Central memory CD8-positive, alpha-beta T cell (primary cell): ENCODE data around the gene COL16A1.

Experiments
- ATAC-seq: fragments of 150-1000 bp; cut with Tn5 transposase; replicated peaks from 2 replicates; pipeline ENCODE4 v1.10.0; 2022; ENCODE audit warnings: mild to moderate bottlenecking, moderate FRiP score, moderate number of reproducible peaks; ENCODE audit not compliant: poor library complexity, severe bottlenecking; ENCODE audit errors: extremely low read depth
- DNase-seq, 2 donors: peaks; one replicate each; pipeline ENCODE4 v3.0.0; 2021; ENCODE audit warnings: low spot score in 2 of 2
- H3K27ac Mint-ChIP-seq: one replicate; pipeline ENCODE4 v1.8.0; 2022; ENCODE audit warnings: low read depth, mild to moderate bottlenecking, moderate library complexity, mixed read lengths
- H3K27me3 Mint-ChIP-seq: one replicate; pipeline ENCODE4 v1.8.0; 2022; ENCODE audit warnings: mixed read lengths
- H3K36me3 Mint-ChIP-seq: one replicate; pipeline ENCODE4 v1.8.0; 2022; ENCODE audit warnings: mild to moderate bottlenecking, moderate library complexity, mixed read lengths; ENCODE audit not compliant: insufficient read depth
- H3K4me1 Mint-ChIP-seq: one replicate; pipeline ENCODE4 v1.8.0; 2022; ENCODE audit warnings: mixed read lengths
- H3K4me3 Mint-ChIP-seq: one replicate; pipeline ENCODE4 v1.8.0; 2022; ENCODE audit warnings: mild to moderate bottlenecking, moderate library complexity, mixed read lengths
- H3K9me3 Mint-ChIP-seq: one replicate; pipeline ENCODE4 v1.8.0; 2022; ENCODE audit warnings: mixed read lengths

COL16A1 gene

DNA sequence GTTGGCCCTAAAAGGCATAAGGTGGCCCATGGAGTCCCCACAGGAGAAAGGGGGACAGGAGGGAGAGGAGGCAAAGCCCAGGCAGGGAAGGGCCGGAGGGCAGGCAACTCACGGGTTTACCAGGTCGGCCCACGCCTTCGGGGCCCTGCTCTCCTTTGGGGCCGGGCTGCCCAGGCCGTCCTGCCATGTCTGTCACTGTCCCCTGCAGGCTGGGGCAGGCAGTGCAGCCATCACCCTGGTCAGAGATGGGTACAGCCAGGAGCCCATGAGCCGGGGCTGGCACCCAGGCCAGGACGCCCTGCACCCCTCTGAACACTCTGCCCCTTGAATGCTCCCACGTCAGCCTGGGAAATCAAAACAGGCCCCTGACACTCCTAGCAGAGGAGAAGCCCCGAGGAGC, 19.8 kb downstream of the COL16A1 start:
- Mint-ChIP-seq H3K4me1 (no peaks in the 10 kb centered on the region), H3K27ac (no peak overlapping the region), H3K36me3 (no peaks in the 10 kb centered on the region), H3K27me3 (peaks cover 52% of the 10 kb centered on the region), H3K9me3 (no peaks in the 10 kb centered on the region), H3K4me3 (no peak overlapping the region)
- ATAC-seq (no peak), DNase-seq (no peak)

DNA sequence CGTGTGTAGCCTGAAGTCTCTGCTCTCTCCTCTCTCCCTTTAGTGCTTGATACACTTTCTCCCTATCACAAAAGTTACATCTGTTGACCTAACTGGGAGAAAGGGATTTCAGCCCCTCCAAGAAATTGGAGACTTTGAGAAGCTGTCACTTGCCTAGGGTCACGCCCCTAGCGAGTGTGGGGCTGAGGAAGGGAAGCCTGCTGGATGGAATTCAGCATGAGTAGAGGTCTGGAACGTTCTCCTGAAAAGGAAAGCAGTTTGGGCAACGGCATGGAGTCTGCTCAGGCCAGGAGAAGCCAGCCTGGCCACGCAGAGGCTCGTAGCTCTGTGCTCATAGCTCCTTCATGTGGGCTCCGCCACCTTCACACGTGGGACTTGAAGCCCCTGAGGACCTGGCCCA, 22.4 kb downstream of the COL16A1 start:
- Mint-ChIP-seq H3K4me1 (no peaks in the 10 kb centered on the region), H3K27me3 (peaks cover 38% of the 10 kb centered on the region), H3K4me3 (no peak overlapping the region), H3K36me3 (no peaks in the 10 kb centered on the region), H3K9me3 (no peaks in the 10 kb centered on the region), H3K27ac (no peak overlapping the region)
- no peak for DNase-seq
- ATAC-seq = no peak

DNA sequence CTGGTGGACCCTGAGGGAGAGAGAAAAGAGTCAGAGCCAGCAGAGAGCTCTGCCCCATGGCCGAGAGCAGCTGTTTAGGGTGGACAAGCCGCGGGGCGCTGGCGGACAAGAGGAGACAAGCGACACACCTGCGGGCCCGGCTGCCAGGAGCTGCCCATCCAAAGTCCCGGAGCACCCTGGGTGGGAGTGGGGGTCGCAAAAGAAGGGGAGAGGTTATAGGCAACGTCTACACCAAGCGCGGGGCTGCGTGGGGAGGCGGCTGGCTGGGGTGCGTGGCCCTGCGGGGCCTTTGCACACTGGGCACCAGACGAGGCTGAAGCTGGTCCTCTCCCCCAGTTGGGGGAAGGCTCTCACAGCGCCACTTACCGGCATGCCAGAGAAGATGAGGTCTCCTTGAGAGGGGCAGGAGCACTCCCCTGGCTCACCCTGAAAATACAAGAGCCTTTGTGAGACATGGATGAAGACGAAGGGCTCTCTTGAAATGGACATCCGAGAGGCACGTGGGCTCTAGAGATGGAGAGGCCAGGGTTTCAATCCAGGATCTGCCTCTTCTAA, 24.1 kb downstream of the COL16A1 start:
- DNase-seq = no peak
- Mint-ChIP-seq H3K36me3 (peaks cover 2% of the 10 kb centered on the region), H3K4me1 (no peaks in the 10 kb centered on the region), H3K27ac (no peak overlapping the region), H3K27me3 (peaks cover 34% of the 10 kb centered on the region), H3K9me3 (no peaks in the 10 kb centered on the region), H3K4me3 (no peak overlapping the region)
- no peak for ATAC-seq

DNA sequence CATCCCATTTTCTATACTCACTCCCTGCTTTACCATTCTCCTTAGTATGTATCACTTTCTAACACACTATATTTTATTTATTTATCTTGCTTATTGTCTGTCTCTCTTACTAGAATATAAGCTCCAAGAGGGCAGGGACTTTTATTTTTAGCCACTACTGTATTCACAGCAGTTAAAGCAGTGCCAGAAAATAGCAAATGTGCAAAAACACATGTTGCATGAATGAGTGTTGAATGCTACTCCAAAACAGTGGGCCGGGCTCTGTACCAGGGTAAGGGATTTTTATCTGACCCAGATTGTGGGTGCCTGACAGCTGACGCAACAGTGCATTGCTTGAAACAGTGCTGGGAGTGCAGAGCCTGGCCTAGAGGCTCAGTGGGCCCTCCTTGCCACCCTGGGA, 24.7 kb downstream of the COL16A1 start:
- Mint-ChIP-seq H3K27me3 (peaks cover 31% of the 10 kb centered on the region), H3K9me3 (no peaks in the 10 kb centered on the region)

DNA sequence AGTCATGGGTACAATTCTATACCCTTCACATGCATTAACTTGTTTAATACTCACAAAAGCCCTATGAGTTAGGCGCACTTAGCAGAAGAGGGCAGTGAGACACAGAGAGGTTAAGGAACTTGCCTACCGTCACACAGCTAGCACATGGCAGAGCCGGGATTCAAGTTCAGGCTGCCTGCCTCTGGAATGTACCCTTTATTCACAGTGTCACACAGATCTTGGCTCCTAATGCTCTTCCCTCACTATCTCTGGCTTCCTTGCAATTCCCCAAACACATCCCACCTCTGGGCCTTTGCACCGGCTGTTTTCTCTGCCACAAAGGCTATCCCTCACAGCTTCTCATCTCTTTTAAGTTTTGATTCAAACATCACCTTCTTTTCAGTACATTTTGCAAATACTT, 25.1 kb downstream of the COL16A1 start:
- peaks cover 2% of the 10 kb centered on the region for H3K36me3 Mint-ChIP-seq
- no peak for DNase-seq
- no peaks in the 10 kb centered on the region for H3K4me1 Mint-ChIP-seq
- H3K4me3 Mint-ChIP-seq = no peak overlapping the region
- H3K9me3 Mint-ChIP-seq = no peaks in the 10 kb centered on the region
- H3K27me3 Mint-ChIP-seq = peaks cover 27% of the 10 kb centered on the region
- no peak overlapping the region for H3K27ac Mint-ChIP-seq
- no peak for ATAC-seq

More for the DNA sequence above, 24.7 kb downstream of the COL16A1 start:
- DNase-seq = no peak
- Mint-ChIP-seq H3K4me3 (no peak overlapping the region), H3K36me3 (peaks cover 2% of the 10 kb centered on the region), H3K4me1 (no peaks in the 10 kb centered on the region), H3K27ac (no peak overlapping the region)
- ATAC-seq = no peak

DNA sequence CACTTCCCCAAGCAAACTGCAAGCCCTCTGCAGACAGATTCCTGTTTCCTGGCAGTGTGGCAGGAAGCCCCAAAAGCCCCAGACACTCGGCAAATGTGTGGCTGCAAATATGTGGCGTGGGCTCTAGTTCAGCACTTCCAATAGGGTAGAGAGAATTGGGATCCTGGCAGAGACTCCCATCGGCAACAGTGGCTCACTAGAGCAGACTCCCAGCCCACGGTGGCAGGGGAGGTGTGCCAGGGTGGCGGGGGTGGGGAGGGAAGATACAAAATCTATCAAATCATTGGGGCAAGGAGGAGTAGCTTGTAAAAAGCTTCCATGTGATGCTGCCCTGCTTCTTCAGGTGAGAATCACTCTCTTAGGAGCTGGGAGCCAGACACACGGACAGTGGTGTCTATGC, 25.9 kb downstream of the COL16A1 start:
- H3K4me1 Mint-ChIP-seq = no peaks in the 10 kb centered on the region
- no peak for ATAC-seq
- no peak for DNase-seq
- H3K27ac Mint-ChIP-seq = no peak overlapping the region
- H3K36me3 Mint-ChIP-seq = peaks cover 2% of the 10 kb centered on the region
- no peak overlapping the region for H3K4me3 Mint-ChIP-seq
- no peaks in the 10 kb centered on the region for H3K9me3 Mint-ChIP-seq
- peaks cover 26% of the 10 kb centered on the region for H3K27me3 Mint-ChIP-seq

DNA sequence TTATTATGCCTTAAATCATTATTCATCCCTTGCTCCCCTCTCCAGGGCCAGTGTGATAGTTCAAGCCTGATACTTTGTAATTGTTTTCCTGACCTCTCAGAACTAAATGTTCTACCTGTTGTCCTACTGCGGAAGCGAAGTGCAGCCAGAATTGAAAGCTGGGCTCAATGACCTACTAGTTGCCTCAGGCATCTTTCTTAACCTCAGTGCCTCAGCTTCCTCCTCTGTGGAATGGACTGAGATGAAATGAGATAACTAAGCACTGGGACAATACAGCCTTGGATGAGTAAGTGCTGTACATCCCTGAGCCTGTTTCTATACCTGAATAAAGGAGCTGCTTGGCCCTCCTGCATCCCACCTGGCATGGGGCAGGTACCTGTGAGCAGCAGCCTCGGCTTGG, 26.4 kb downstream of the COL16A1 start:
- Mint-ChIP-seq H3K27me3 (peaks cover 26% of the 10 kb centered on the region), H3K27ac (no peak overlapping the region), H3K4me1 (no peaks in the 10 kb centered on the region), H3K36me3 (peaks cover 2% of the 10 kb centered on the region), H3K9me3 (no peaks in the 10 kb centered on the region), H3K4me3 (no peak overlapping the region)
- DNase-seq (no peak), ATAC-seq (no peak)

DNA sequence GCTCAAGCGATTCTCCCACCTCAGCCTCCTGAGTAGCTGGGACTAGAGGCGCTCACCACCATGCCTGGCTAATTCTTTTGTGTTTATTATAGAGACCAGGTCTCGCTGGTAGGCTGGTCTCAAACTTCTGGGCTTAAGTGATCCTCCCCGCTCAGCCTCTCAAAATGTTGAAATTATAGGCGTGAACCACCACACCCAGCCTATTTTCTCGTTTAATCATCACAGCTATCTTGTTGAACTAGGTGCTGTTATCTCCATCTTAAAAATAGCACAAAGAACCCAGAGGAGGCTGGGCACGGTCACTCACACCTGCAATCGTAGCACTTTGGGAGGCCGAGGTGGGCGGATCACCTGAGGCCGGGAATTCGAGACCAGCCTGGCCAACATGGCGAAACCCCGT, 28.1 kb downstream of the COL16A1 start:
- DNase-seq (no peak), ATAC-seq (no peak)
- no peak overlapping the region for H3K4me3 Mint-ChIP-seq
- H3K27ac Mint-ChIP-seq = no peak overlapping the region
- H3K36me3 Mint-ChIP-seq = peaks cover 2% of the 10 kb centered on the region
- H3K4me1 Mint-ChIP-seq = no peaks in the 10 kb centered on the region
- no peaks in the 10 kb centered on the region for H3K9me3 Mint-ChIP-seq
- peaks cover 38% of the 10 kb centered on the region for H3K27me3 Mint-ChIP-seq

DNA sequence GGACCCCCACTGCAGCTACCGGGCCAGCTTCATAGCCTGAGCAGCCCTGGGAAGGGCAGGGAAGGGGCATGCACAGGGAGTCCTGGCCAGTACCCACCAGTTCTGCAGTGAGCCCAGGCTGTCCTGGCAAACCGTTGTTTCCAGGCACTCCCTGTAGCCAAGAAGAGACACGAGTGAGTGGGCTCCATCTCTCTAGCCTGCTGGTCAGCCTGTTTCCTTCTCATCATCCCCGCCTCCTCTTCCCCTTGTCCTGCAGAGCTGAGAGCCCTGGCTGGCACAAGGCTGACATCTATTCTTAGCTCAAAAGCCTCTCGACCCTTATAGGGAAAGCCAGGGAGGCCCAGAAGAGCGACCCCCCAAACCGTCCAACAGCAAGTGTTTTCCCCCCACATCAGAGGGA, 28.7 kb downstream of the COL16A1 start:
- peaks cover 2% of the 10 kb centered on the region for H3K36me3 Mint-ChIP-seq
- DNase-seq = no peak
- H3K4me3 Mint-ChIP-seq = no peak overlapping the region
- no peak overlapping the region for H3K27ac Mint-ChIP-seq
- no peak for ATAC-seq
- H3K9me3 Mint-ChIP-seq = no peaks in the 10 kb centered on the region
- H3K27me3 Mint-ChIP-seq = peaks cover 44% of the 10 kb centered on the region
- H3K4me1 Mint-ChIP-seq = peaks cover 3% of the 10 kb centered on the region

DNA sequence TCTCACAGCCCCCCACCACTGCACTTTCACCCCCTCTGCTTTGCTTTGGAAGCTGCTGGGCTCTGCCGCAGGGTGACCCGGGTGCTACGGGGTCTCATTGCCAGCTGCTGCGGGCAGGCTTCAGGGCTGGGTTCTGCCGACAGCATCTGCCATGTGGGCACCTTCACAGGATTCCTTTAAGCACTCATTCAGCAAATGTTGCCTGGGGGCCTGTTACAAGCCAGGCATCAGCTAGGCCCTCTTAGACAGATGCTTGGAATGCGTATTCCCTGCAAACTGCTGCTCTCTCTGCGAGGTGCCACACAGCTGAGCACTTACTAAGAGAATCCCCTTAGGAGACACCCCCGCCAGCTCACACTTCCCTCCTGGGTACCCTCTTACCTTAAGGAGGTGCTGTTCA, 29.2 kb downstream of the COL16A1 start:
- Mint-ChIP-seq H3K36me3 (peaks cover 3% of the 10 kb centered on the region), H3K4me1 (peaks cover 7% of the 10 kb centered on the region), H3K27ac (no peak overlapping the region), H3K4me3 (no peak overlapping the region), H3K9me3 (no peaks in the 10 kb centered on the region), H3K27me3 (peaks cover 49% of the 10 kb centered on the region)
- ATAC-seq (no peak), DNase-seq (no peak)

DNA sequence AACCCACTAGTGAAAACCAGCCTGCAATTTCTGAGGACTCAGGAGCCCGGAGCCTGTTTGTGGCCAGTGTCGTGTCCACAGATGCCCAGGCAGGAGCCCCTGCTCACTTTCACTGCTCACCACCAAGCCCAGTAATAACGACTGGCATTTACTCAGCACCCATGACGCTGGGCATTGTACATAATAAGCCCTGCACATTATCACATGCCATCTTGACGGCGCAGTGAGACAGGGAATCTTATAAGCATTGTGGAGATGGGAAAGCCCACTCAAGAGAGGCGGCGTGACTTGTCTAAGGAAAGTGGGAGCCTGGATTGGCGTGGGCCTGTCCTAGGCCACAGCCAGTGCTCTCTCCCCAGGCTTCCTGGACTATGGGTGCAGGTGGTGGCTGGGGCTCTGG, 30.4 kb downstream of the COL16A1 start:
- no peak for DNase-seq
- Mint-ChIP-seq H3K36me3 (peaks cover 3% of the 10 kb centered on the region), H3K9me3 (no peaks in the 10 kb centered on the region), H3K4me3 (no peak overlapping the region), H3K27me3 (peaks cover 61% of the 10 kb centered on the region), H3K27ac (no peak overlapping the region), H3K4me1 (peaks cover 7% of the 10 kb centered on the region)
- no peak for ATAC-seq

DNA sequence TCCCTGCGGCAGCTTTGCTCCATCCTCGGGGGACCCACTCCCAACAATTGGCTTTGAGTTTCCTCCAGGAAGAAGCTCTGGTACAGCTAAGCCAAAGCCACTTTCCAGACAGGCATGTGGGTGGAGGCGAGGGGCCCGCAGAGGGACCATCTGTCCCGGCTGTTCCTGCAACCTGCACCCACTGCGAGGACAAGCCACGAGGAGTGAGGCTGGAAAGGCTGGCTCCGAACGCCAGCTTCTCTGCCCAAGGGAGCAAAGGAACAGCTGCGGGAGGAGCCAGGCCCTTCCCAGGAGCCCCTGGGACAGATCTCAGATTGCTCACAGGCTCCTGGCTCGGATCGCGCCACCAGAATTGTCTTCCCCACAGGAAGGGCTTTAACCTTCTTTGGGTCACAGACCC, 30.8 kb downstream of the COL16A1 start:
- H3K4me3 Mint-ChIP-seq = no peak overlapping the region

DNA sequence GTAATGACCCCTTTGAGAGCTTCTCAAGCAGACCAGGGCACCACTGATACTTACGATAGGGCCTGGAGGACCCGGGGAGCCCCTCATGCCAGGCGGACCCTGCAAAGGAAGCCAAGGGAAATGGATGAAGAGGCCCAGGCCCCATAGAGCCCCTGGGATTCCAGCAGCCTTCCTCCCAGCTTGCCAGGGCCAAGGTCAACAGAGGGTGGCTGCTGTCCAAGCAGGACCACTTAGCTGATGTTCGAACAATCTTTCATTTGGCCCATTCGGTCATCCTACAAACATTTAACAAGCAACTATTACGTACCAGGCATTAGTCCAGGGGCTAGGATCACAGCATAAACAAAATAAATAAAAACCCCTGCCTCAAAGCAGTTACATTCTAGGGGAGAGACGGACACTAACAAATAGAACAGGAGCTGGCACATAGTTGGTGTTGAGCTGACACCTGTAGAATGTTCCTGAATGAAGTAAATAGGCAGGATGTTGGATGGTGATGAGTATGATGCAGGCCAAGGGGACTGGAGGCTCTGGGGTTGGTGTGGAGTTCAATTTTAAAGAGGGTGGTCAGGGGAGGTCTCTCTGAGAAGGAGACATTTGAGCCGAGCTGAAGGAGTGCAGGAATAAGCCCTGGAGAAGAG, 32.1 kb downstream of the COL16A1 start:
- DNase-seq (no peak), ATAC-seq (no peak)
- no peaks in the 10 kb centered on the region for H3K9me3 Mint-ChIP-seq
- H3K4me1 Mint-ChIP-seq = peaks cover 7% of the 10 kb centered on the region
- H3K27me3 Mint-ChIP-seq = peaks cover 52% of the 10 kb centered on the region
- peaks cover 3% of the 10 kb centered on the region for H3K36me3 Mint-ChIP-seq
- no peak overlapping the region for H3K27ac Mint-ChIP-seq
- no peak overlapping the region for H3K4me3 Mint-ChIP-seq

More for the DNA sequence above, 30.8 kb downstream of the COL16A1 start:
- ATAC-seq (no peak), DNase-seq (no peak)
- no peaks in the 10 kb centered on the region for H3K9me3 Mint-ChIP-seq
- peaks cover 3% of the 10 kb centered on the region for H3K36me3 Mint-ChIP-seq
- peaks cover 60% of the 10 kb centered on the region for H3K27me3 Mint-ChIP-seq
- H3K27ac Mint-ChIP-seq = no peak overlapping the region
- H3K4me1 Mint-ChIP-seq = peaks cover 7% of the 10 kb centered on the region
